ENCODE measurements around the gene SGSM1.

Gene SGSM1

DNA sequence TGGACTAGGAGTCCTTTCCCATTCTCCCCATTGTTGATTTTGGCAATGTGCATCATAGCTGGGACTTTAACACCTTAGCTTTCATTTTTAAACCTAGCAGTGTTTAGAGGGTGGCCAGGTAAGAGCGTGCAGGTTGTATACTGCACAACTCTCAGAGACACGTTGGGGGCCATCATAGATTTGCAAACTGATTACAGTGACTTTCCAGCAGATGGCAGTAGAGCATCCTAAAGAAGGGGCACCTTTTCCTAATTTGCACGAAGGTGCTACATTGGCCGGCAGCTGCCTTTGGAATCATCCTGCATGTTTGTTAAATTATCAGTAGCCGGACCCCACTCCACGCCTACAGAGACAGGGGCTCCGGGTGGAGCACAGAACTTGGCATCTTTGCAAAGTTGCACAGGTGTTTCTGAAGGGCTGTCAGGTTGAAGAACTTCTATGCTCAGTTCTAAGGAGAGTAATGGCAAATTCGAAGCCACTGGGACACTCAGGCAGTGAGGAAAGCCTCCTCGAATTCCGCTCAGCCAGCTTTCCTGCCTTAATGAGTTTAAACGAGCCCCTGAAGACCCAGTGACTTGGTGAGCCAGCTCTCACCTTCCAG lies 132.8 kb downstream of the SGSM1 start:
- ChIA-PET POLR2A (no interaction called here), CTCF (interaction anchor here (0.5 to 7.7 kb wide), 40 partner anchors 10 to 395 kb away, joined by 3 to 300 read pairs (median 5); partner anchors contain the start of genes KIAA1671 and LHFPL7)
- no peak overlapping the region for H3K4me3 ChIP-seq (ENCODE audit: low read depth, low read length)
- H3K27ac ChIP-seq (ENCODE audit: extremely low read depth, low read depth, low read length) = no peak overlapping the region
- no peaks in the 10 kb centered on the region for H3K9me3 ChIP-seq (ENCODE audit: control insufficient read depth, insufficient read depth, low read depth, low read length)
- H3K4me1 ChIP-seq (ENCODE audit: control insufficient read depth, insufficient read depth, low read length) = no peaks in the 10 kb centered on the region
- no peaks in the 10 kb centered on the region for H3K36me3 ChIP-seq (ENCODE audit: control insufficient read depth in 2 of 2, insufficient read depth in 1 of 2, low read length in 2 of 2)
- TF ChIP-seq, protein P1, sequence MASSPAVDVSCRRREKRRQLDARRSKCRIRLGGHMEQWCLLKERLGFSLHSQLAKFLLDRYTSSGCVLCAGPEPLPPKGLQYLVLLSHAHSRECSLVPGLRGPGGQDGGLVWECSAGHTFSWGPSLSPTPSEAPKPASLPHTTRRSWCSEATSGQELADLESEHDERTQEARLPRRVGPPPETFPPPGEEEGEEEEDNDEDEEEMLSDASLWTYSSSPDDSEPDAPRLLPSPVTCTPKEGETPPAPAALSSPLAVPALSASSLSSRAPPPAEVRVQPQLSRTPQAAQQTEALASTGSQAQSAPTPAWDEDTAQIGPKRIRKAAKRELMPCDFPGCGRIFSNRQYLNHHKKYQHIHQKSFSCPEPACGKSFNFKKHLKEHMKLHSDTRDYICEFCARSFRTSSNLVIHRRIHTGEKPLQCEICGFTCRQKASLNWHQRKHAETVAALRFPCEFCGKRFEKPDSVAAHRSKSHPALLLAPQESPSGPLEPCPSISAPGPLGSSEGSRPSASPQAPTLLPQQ (tag by site-specific recombination; IDR thresholded peaks at IDR 0.05) = peak; percentile 28; the same call in 1 of the 2 replicates
- peak; percentile 50; the same call in 1 of the 2 replicates for TF ChIP-seq ZNF146 (tag by site-specific recombination; IDR thresholded peaks at IDR 0.05)
- TF ChIP-seq SP2 (tag by site-specific recombination; IDR thresholded peaks at IDR 0.05) = no peak
- TF ChIP-seq, protein P2, sequence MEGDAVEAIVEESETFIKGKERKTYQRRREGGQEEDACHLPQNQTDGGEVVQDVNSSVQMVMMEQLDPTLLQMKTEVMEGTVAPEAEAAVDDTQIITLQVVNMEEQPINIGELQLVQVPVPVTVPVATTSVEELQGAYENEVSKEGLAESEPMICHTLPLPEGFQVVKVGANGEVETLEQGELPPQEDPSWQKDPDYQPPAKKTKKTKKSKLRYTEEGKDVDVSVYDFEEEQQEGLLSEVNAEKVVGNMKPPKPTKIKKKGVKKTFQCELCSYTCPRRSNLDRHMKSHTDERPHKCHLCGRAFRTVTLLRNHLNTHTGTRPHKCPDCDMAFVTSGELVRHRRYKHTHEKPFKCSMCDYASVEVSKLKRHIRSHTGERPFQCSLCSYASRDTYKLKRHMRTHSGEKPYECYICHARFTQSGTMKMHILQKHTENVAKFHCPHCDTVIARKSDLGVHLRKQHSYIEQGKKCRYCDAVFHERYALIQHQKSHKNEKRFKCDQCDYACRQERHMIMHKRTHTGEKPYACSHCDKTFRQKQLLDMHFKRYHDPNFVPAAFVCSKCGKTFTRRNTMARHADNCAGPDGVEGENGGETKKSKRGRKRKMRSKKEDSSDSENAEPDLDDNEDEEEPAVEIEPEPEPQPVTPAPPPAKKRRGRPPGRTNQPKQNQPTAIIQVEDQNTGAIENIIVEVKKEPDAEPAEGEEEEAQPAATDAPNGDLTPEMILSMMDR (tag by site-specific recombination; IDR thresholded peaks at IDR 0.05) = peak; percentile 39; the same call in 1 of the 2 replicates
- TF ChIP-seq ZNF654 (tag by site-specific recombination; IDR thresholded peaks at IDR 0.05; ENCODE audit: low read depth) = peak; percentile 91
- no peak for TF ChIP-seq ZXDB (tag by site-specific recombination; IDR thresholded peaks at IDR 0.05)
- TF ChIP-seq OSR2 (tag by site-specific recombination; IDR thresholded peaks at IDR 0.05) = no peak
- TF ChIP-seq ZNF335 (tag by site-specific recombination; conservative IDR thresholded peaks at IDR 0.05) = peak; percentile 66
- peak; percentile 20; the same call in 1 of the 2 replicates for TF ChIP-seq ZNF394 (tag by site-specific recombination; IDR thresholded peaks at IDR 0.05; ENCODE audit: borderline replicate concordance)
- TF ChIP-seq ZNF768 (tag by site-specific recombination; IDR thresholded peaks at IDR 0.05) = 0 out of 2 replicates have a peak, but pooled peaks have one; percentile 71
- TF ChIP-seq, protein P3, sequence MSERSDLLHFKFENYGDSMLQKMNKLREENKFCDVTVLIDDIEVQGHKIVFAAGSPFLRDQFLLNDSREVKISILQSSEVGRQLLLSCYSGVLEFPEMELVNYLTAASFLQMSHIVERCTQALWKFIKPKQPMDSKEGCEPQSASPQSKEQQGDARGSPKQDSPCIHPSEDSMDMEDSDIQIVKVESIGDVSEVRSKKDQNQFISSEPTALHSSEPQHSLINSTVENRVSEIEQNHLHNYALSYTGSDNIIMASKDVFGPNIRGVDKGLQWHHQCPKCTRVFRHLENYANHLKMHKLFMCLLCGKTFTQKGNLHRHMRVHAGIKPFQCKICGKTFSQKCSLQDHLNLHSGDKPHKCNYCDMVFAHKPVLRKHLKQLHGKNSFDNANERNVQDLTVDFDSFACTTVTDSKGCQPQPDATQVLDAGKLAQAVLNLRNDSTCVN (tag by site-specific recombination; optimal IDR thresholded peaks at IDR 0.05) = peak; percentile 8

DNA sequence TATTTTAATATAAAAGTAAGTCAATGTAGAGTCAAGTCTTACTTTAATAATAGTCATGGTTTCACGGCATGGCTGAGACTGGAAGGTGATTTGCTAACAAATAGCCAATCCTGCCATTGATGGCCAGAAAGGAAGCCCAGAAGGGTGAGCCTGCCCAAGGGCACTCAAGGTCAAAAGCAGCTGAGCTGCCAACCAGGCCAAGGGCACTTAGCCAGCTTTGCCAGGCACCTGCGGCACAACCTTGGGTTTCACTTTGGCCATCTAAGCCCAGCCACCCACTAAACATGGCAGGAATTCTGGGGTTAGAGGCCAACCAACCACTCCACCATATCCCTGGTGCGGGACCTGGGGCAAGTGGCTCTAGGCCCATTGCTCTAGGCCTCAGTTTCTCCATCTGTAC lies 136.3 kb downstream of the SGSM1 start:
- ChIA-PET CTCF (interaction anchor here (0.6 to 7.7 kb wide), 3 partner anchors 20 to 112 kb away, joined by 3 to 300 read pairs (median 3); no protein-coding TSS in a partner anchor), POLR2A (no interaction called here)
- Histone ChIP-seq H3K4me1 (ENCODE audit: control insufficient read depth, insufficient read depth, low read length) (no peaks in the 10 kb centered on the region), H3K9me3 (ENCODE audit: control insufficient read depth, insufficient read depth, low read depth, low read length) (no peaks in the 10 kb centered on the region), H3K4me3 (ENCODE audit: low read depth, low read length) (no peak overlapping the region), H3K27ac (ENCODE audit: extremely low read depth, low read depth, low read length) (no peak overlapping the region), H3K36me3 (ENCODE audit: control insufficient read depth in 2 of 2, insufficient read depth in 1 of 2, low read length in 2 of 2) (no peaks in the 10 kb centered on the region)
- TF ChIP-seq ZNF16 (tag by site-specific recombination; IDR thresholded peaks at IDR 0.05; ENCODE audit: low read depth) (no peak), SP7 (tag by site-specific recombination; IDR thresholded peaks at IDR 0.05) (no peak), ZNF24 (tag by site-specific recombination; IDR thresholded peaks at IDR 0.05) (no peak), ZNF169 (tag by site-specific recombination; IDR thresholded peaks at IDR 0.05) (no peak)
- TF ChIP-seq, protein P4, sequence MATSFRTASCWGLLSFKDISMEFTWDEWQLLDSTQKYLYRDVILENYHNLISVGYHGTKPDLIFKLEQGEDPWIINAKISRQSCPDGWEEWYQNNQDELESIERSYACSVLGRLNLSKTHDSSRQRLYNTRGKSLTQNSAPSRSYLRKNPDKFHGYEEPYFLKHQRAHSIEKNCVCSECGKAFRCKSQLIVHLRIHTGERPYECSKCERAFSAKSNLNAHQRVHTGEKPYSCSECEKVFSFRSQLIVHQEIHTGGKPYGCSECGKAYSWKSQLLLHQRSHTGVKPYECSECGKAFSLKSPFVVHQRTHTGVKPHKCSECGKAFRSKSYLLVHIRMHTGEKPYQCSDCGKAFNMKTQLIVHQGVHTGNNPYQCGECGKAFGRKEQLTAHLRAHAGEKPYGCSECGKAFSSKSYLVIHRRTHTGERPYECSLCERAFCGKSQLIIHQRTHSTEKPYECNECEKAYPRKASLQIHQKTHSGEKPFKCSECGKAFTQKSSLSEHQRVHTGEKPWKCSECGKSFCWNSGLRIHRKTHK (tag by site-specific recombination; IDR thresholded peaks at IDR 0.05) = no peak
